ENCODE results near the gene NACA2.
"Not testable (repeated sequence)": the region's sequence is repeated elsewhere in the genome, so short reads cannot be mapped to it uniquely, and the experiment has no call there.

NACA2 gene

DNA sequence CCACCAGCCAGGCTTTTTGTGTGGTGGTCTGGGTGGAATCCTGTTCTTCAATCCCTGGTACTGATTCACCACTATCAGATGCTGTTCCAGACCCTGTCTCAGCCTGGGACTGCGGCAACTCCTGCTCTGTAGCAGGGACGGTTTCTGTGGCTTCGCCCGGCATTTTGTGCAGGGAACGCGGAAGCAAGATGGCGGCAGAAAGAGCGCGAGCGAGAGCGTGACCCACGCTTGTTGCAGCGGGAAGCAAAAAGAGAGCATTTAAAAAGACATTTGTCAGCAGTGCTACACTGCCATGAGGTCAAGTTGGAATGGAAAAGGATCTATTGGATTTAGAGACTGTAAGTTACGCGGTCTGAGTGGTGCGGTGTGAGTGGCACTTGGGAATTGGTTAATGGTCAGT, at the start of gene NACA2:
Gene NACA2 (minus strand): TSS at position 202 of the 400 bp plus-strand sequence. CDS start 39 bp downstream, at position 163.
- no peak for DNase-seq

DNA sequence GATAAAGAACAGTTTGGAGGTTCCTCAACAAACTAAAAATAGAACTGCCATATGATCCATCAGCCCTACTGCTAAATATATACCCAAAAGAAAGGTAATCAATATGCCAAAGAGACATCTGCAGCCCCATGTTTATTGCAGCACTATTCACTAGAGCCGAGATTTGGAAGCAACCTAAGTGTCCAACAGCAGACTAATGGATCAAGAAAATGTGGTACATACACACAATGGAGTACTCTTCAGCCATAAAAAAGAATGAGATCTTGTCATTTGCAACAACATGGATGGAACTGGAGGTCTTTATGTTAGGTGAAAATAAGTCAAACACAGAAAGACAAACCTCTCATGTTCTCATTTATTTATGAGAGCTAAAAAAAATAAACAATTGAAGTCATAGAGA, 48.8 kb upstream of the NACA2 start:
- no peak for DNase-seq

DNA sequence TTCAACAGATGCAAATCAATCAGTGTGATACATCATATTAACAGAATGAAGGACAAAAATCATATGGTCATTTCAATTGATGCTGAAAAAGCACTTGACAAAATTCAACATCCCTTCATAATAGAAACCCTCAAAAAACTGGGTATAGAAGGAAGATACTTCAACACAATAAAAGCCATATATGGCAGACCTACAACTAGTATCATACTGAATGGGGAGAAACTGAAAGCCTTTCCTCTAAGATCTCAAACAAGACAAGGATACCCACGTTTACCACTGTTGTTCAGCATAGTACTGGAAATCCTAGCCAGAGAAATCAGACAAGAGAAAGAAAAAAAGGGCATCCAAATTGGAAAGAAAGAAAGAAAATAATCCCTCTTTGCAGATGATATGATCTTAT, 47.1 kb upstream of the NACA2 start:
- no peak for DNase-seq

DNA sequence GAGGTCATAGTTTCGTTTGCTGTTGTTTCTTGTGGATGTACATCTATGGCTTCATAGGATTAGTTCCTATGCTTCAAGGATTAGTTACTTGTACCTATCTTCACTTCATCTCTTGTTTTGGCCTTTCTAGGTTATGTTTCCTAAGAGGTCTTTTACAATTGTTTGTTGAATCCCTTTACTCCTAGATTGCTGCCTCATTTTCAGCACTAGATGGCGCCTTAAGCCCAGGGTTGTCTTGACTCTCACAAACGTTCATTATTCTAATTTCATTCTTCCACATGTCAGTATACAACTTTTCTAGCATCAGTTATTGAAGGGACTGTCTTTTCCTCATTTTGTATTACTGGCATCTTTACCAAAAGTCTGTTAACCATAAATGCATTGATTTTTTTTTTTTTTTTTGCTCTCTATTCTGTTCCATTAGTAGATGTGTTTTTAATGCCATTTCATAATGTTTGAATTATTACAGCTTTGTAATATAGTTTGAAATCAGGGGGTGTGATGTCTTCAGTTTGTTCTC, 45.0 kb upstream of the NACA2 start:
- DNase-seq, result no peak

DNA sequence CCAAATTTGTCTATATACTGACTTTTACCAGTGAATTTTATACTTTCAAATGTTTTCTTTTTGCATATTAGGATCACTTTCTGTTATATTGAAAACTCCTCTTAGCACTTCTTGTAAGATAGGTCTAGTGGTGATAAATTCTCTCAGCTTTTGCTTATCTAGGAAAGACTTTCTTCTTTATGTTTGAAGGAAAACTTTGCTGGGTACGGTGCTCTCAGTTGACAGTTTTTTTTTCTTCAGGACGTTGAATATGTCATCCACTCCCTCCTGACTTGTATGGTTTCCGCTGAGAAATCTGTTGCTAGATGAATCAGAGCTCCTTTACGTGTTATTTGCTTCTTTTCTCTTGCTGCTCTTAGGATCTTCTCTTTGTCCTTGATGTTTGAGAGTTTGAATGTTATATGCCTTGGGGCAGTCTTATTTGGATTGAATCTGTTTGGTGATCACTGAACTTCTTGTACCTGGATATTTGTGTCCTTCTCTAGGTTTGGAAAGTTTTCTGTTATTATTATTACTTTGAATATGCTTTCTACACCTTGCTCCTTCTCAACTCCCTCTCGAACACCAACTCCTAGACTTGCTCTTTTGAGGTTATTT, 44.0 kb upstream of the NACA2 start:
- no peak for DNase-seq

DNA sequence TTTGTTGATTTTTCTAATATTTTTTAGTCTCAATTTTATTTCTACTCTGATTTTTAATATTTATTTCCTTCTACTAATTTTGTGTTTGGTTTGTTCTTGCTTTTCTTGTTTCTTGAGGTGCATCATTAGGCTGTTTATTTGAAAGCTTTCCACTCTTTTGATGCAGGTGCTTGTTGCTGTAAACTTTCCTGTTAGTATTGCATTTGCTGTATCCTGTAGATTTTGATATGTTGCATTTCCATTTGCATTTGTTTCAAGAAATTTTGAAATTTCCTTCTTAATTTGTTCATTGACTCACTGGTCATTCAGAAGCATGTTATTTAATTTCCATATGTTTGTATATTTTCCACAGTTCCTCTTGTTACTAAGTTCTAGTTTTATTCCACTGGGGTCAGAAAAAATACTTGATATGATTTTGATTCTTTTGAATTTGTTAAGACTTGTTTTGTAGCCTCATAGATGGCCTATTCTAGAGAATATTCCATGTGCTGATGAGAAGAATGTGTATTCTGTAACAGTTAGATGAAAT, 43.1 kb upstream of the NACA2 start:
- DNase-seq, result no peak

DNA sequence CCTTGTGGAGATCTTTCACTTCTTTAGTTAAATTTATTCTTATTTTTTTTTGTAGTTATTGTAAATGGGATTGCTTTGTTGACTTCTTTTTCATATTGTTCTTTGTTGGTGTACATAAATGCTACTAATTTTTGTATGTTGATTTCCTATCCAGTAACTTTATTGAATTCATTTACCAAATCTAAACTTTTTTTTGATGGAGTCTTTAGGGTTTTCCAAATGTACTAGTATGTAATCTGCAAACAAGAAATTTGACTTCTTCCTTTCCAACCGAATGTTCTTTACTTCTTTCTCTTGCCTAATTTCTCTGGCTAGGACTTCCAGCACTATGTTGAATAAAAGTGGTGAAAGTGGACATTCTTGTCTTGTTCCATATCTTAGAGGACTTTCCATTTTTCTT, 41.8 kb upstream of the NACA2 start:
- DNase-seq, result no peak

DNA sequence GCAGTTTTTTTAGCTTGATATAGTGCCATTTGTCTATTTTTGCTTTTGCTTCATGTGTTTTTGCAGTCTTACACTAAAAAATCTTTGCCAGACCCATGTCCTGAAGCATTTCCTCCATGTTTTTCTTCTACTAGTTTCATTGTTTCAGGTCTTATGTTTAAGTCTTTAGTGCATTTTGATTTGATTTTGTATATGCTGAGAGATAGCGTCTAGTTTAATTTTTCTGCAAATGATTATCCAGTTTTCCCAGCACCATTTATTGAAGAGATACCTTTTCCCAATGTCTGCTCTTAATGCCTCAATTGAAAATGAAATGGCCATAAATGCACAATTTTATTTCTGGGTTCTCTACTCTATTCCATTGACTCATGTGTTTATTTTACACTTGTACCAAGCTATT, 40.8 kb upstream of the NACA2 start:
- no peak for DNase-seq

DNA sequence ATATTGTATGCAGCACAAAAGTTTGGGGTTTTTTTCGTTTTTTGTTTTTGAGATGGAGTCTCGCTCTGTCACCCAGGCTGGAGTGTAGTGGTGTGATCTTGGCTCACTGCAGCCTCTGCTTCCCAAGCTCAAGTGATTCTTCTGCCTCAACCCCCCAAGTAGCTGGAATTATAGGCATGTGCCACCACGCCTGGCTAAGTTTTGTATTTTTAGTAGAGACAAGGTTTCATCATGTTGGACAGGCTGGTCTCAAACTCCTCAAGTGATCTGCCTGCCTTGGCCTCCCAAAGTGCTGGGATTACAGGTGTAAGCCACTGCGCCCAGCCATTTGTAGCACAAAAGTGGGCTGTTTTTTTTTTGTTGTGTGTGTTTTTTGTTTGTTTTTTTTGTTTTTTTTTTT, 37.1 kb upstream of the NACA2 start:
- not testable (repeated sequence) for DNase-seq

DNA sequence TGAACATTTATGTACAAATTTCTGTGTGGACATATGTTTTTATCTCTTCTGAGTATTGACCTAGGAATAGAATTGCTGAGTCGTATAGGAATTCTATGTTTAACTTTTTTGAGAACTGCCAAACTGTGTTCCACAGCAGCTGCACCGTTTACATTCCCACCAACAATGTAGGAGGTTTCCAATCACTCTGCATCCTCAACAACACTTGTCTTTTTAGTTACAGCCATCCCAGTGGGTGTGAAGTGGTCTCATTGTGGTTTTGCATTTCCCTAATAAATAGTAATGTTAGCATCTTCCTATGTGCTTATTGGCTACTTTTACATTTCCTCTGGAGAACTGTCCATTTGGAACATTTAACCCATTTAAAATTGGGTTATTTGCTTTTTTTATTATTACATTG, 36.6 kb upstream of the NACA2 start:
- DNase-seq, result no peak

DNA sequence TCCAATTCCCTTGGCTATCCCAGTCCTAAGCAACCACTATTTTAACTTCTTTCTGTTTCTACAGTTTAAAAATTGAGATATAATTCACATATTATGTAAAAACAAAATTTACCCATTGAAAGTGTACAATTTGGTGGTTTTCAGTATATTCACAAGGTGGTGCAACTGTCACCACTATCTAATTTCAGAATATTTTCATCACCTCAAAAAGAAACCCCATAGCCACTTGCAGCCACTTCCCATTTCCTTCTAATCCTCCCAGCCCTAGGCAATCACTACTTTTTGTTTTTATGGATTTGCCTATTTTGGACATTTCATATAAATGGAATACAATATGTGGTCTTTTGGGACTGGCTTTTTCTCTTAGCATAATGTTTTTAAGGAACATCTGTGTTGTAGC, 36.1 kb upstream of the NACA2 start:
- DNase-seq, result no peak

DNA sequence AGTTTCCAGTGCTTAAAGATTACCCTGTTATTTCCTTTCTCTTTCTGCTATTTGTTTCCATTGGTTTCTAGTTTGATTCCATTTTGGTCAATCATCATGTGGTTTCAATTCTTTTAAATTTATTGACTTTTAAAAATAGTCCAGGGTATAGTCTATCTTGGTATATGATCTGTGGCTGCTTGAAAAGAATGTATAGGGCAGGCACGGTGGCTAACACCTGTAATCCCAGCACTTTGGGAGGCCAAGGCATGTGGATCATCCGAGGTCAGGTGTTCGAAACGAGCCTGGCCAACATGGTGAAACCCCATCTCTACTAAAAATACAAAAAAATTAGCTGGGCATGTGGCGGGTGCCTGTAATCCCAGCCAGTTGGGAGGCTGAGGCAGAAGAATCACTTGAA, 34.5 kb upstream of the NACA2 start:
- no peak for DNase-seq

DNA sequence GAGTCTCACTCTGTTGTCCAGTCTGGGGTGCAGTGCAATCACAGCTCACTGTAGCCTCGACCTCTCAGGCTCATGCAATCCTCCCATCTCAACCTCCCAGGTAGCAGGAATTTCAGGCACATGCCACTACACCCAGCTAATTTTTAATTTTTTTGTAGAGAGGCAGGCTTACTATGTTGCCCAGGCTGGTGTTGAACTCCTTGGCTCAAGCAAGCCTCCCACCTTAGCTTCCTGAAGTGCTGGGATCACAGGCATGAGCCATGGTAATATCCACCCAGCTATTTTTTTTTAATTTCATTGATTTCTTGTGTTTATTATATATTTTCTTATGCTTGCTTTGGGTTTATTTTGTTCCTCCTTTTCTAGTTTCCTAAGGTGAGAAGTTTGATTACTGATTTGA, 33.9 kb upstream of the NACA2 start:
- no peak for DNase-seq

DNA sequence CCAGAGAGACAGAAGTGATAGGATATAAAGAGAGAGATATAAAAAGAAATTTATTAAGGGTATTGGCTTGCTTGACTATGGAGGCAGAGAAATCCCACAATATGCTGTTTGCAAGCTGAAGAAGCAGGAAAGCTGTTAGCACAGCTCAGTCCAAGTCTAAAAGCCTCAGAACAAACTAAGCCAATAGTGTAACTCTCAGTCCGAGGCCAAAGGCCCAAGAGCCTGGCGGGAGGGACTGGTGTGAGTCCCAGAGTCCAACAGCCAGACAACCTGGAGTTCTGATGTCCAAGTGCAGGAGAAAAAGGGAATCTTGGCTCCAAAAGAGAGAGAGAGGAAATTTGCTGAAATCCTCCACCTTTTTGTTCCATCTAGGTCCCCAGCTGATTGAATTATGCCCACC, 30.3 kb upstream of the NACA2 start:
- no peak for DNase-seq

DNA sequence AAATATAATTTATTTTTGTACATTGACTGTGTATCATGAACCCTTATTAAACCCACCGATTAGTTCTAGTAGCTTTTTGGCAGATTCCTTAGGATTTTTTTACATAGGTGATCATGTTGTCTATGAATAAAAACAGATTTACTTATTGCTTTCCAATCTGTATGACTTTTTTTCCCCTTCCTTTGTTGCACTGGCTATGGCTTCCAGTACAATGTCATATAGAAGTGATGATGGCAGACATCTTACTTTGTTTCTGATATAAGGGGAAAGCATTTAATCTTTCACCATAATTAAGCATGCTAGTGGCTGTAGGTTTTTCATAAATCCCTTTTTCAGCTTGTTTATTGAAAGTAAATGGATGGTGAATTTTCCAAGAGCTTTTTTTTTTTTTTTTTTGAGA, 28.9 kb upstream of the NACA2 start:
- no peak for DNase-seq

DNA sequence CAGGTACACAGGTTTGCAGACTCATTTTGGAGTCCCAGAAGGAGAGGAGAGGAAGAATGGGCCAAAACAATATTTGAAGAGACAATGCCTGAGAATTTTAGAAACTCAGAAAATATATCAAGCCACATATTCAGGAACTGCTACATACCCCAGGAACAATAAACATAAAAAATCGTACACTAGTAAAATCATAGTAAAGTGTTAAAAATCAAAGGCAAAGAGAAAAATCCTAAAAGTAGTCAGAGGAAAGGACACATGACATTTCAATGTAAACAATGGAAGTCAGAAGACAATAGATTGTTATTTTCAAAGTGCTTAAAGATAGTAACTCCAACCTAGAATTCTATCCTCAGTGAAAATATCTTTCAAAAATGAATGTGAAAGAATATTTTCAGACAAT, 28.5 kb upstream of the NACA2 start:
- no peak for DNase-seq

DNA sequence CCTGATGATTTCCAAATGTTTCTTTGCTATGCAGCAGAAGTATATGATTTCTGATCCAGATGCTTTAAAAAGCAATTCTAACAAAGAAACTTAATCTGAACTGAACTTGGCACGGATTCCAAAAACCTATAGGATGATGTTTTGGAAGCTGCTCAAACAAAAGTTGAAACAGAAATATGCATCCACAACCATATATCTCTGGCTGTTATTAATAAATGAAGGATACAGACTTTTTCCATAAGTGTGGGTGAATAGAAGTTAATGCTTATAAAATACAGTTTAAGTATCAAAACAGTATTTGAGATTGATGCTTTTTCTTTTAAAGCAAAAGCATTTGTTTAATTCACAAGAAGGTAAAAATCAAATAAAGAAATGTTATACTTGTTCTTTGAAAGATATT, 27.9 kb upstream of the NACA2 start:
- DNase-seq, result no peak

DNA sequence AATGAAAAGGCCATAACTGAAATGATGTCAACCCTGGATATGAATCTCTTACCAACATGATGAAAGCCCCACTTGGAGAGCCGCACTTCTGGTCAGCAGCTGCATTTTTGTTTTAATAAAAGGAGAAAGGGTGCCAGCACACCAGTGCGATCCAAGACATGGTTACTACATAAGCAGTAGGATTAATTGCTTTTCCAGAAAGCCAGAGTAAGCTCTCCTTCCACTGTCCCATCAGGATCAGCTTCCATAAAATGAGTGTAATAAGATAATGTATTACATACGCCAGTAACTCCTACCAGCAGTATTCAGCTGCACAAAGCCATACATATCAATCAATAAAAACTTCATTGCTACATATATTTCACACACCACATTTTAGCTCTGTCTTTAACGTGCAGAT, 26.3 kb upstream of the NACA2 start:
- no peak for DNase-seq

DNA sequence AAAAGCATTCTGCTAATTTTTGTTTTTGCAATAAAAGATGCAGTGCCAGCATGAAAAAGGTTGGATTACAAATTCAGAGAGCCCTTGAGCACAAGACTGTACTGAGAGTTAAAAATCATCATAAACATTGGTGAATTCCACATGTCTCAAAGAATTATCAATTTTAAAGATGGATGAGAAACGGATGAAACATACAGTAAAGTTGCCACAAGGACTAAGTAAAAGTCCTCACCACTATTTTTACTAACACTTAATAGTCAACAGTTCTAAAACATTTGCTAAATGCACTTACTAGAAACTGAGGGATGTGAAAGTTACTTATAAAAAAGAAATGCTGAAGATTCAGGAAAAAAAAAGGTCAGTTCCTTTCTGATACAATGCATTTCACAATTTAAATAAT, 25.8 kb upstream of the NACA2 start:
- DNase-seq, result no peak

DNA sequence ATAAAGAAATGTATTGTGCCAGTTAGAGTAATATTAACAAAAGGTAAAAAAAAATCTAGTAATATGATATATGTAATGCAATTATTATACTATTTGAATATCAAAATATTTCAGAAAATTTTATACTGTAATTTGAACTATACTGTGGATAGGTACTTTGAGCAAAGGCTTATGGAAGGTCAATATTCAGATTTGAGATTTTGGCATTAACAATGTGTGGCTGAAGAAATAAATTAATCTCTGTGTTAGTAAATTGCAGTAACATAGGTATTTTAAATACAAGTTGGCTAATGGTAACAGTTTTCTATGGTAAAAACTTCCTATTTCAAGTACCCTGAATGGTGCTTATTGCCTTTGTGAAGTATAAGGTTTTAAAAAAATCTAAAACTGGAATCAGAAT, 23.2 kb upstream of the NACA2 start:
- DNase-seq, result no peak

DNA sequence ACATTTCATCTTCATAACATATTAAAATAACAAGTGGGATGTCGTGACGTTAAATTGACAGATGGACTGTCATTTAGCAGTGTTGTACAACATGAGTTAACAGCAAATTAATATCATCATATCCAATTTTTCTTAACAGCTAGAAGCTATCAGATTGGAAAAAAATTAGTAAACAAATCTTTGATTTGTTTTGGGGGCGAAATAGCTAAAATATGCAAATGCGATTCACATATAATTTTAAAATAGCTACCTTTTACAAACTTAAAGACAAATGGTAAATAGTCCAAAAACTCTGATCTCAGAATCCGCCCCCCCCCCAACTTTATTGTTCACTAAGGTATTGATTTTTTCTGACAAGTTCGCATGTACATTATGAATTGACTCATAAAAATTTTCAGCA, 20.3 kb upstream of the NACA2 start:
- DNase-seq, result no peak

DNA sequence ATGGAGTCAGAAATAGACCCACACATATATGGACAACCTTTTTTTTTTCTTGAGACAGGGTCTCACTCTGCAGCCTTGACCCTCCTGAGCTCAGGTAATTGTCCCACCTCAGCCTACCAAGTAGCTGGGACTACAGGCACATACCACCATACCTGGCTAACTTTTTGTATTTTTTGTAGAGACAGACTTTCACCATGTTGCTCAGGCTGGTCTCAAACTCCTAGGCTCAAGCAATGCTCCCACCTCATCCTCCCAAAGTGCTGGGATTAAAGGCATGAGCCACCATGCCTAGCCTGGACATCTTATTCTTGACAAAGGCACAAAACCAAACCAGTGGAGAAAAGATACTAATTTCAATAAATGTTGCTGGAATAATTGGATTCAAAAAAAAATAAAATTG, 14.7 kb upstream of the NACA2 start:
- DNase-seq, result no peak

DNA sequence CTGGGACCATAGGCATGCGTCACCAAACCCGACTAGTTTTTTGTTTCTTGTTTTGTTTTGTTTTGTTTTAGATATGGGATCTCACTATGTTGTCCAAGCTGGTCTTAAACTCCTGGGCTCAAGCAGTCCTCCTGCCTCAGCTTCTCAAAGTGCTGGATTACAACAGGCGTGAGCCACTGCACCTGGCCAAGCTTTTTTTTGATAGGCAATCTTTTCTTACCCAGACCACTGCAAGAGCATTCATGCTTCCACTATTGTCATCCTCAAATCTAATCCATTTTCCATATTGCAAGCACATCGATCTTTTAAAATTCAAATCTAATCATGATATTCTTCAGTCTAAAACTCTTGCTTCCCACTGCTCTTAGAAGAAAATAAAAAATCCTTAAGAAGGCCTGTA, 10.3 kb upstream of the NACA2 start:
- DNase-seq, result no peak

DNA sequence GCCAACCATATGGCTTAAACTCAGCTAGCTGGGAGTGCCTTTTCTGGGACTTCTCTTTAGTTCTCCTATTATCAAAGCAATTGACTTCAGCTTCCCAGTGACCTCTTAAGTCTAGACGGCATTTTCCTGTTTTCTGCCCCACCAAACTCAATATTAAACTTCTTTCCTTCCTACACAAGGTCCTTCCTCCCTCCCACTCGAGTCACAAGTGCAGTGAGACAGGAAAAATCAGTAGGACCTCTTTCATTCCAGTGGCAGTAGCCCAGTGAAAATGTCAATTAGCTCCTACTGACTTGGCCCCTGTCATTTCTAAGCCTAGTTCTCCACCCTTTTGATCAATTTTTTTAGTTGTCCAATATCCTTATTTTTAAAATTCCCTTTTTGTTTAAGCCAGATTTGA, 9.6 kb upstream of the NACA2 start:
- no peak for DNase-seq

DNA sequence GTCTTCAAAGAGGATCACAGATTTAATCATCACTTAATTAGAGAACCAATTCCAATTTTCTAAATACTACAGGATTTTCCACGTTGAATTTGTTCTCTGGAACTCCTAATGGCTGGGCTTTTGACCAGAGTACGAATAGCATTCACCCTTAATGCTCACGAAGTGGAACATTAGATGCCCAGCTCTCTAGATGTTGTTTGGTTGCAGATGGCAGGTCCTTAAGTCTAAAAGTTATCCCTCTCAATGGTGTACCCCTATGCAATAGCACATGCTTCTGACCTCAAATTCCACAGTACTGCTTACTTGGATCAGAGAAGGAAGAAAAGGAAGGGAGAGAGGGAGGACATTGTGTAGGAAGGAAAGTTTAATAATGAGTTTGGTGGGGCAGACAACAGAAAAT, 8.6 kb upstream of the NACA2 start:
- no peak for DNase-seq

DNA sequence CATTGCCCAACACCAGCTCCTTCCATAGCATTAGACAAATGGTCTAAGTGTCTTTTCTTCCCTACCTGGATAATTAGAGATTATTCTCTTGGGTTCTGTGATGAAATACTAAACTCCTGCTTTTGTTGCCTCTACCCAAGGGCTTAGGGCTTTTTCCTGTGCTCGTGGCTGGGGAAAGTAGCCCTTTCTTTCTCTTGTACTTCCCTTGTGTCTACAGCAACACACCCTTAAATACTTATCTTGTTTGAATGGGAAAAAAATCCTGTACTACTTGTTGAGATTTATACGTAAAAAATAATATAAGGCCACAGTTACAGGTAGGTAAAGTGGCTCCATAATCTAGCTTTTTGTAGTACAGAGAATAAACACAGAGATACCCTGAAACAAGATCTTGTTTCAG, 7.0 kb upstream of the NACA2 start:
- DNase-seq, result no peak
